HL-60 (cell line): Measurements from ENCODE around the gene PDGFRA.

Experiments used
- POLR2AphosphoS5 ChIP-seq: IDR thresholded peaks from 2 replicates; pipeline ENCODE4 v1.6.1; 2012; ENCODE audit warnings: low read depth
- SPI1 ChIP-seq: IDR thresholded peaks from 2 replicates; pipeline ENCODE4 v1.6.1; 2012; ENCODE audit warnings: low read depth, mild to moderate bottlenecking, borderline replicate concordance
- TF ChIP-seq, protein P1 (sequence below): IDR thresholded peaks from one replicate; pipeline ENCODE4 v1.5.1; 2011; ENCODE audit warnings: low read length, control low read depth, inconsistent platforms; ENCODE audit not compliant: insufficient read depth
- TF ChIP-seq, protein P2 (sequence below): IDR thresholded peaks from 2 replicates; pipeline ENCODE4 v1.6.1; 2012; ENCODE audit warnings: low read depth; ENCODE audit not compliant: insufficient replicate concordance

DNA sequence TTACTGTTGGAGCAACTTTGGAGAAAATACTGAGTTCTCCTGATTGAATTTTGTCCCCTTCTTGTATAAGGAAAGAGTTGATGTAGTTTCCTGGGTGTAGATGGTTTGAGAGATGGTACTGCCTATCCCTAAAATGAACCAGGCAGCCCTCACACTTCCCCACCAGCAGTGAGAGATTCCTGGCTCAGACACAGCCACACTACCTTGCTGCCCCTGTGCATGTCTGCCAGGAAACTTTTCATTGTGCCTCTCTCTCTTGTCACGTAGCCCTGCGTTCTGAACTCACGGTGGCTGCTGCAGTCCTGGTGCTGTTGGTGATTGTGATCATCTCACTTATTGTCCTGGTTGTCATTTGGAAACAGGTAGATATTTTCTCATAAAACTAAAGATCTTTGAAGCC, 45.2 kb downstream of the PDGFRA start:
- TF ChIP-seq, protein P1, sequence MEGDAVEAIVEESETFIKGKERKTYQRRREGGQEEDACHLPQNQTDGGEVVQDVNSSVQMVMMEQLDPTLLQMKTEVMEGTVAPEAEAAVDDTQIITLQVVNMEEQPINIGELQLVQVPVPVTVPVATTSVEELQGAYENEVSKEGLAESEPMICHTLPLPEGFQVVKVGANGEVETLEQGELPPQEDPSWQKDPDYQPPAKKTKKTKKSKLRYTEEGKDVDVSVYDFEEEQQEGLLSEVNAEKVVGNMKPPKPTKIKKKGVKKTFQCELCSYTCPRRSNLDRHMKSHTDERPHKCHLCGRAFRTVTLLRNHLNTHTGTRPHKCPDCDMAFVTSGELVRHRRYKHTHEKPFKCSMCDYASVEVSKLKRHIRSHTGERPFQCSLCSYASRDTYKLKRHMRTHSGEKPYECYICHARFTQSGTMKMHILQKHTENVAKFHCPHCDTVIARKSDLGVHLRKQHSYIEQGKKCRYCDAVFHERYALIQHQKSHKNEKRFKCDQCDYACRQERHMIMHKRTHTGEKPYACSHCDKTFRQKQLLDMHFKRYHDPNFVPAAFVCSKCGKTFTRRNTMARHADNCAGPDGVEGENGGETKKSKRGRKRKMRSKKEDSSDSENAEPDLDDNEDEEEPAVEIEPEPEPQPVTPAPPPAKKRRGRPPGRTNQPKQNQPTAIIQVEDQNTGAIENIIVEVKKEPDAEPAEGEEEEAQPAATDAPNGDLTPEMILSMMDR = no peak
- TF ChIP-seq POLR2AphosphoS5 (no peak), SPI1 (no peak)
- TF ChIP-seq, protein P2, sequence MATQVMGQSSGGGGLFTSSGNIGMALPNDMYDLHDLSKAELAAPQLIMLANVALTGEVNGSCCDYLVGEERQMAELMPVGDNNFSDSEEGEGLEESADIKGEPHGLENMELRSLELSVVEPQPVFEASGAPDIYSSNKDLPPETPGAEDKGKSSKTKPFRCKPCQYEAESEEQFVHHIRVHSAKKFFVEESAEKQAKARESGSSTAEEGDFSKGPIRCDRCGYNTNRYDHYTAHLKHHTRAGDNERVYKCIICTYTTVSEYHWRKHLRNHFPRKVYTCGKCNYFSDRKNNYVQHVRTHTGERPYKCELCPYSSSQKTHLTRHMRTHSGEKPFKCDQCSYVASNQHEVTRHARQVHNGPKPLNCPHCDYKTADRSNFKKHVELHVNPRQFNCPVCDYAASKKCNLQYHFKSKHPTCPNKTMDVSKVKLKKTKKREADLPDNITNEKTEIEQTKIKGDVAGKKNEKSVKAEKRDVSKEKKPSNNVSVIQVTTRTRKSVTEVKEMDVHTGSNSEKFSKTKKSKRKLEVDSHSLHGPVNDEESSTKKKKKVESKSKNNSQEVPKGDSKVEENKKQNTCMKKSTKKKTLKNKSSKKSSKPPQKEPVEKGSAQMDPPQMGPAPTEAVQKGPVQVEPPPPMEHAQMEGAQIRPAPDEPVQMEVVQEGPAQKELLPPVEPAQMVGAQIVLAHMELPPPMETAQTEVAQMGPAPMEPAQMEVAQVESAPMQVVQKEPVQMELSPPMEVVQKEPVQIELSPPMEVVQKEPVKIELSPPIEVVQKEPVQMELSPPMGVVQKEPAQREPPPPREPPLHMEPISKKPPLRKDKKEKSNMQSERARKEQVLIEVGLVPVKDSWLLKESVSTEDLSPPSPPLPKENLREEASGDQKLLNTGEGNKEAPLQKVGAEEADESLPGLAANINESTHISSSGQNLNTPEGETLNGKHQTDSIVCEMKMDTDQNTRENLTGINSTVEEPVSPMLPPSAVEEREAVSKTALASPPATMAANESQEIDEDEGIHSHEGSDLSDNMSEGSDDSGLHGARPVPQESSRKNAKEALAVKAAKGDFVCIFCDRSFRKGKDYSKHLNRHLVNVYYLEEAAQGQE = no peak
